Suprapubic skin (tissue), 4 donors: ENCODE measurements around the gene CCL28. TPM values are rescaled to one million over a fixed set of nuclear protein-coding genes. Genes with fewer than 3 reads are reported as not detected.
"Not testable (repeated sequence)": the region's sequence is repeated elsewhere in the genome, so short reads cannot be mapped to it uniquely, and the experiment has no call there.

Experiments used
- DNase-seq, 2 donors: peaks; one replicate each; pipeline ENCODE4 v3.0.0-alpha.2; 2019; ENCODE audit warnings: low spot score in 2 of 2
- H3K27ac ChIP-seq: fragments of 200-600 bp; sonication (generic); one replicate; pipeline ENCODE4 v1.5.1; 2019
- H3K27me3 ChIP-seq: fragments of 200-600 bp; sonication (generic); one replicate; pipeline ENCODE4 v1.5.1; 2019
- H3K36me3 ChIP-seq: fragments of 200-600 bp; sonication (generic); one replicate; pipeline ENCODE4 v1.5.1; 2019
- H3K4me1 ChIP-seq: fragments of 200-600 bp; sonication (generic); one replicate; pipeline ENCODE4 v1.5.1; 2019
- H3K4me3 ChIP-seq: fragments of 200-600 bp; sonication (generic); one replicate; pipeline ENCODE4 v1.5.1; 2019; ENCODE audit warnings: mild to moderate bottlenecking
- H3K9me3 ChIP-seq: fragments of 200-600 bp; sonication (generic); one replicate; pipeline ENCODE4 v1.5.1; 2019
- EP300 ChIP-seq: sonication (generic); formaldehyde crosslinking; IDR thresholded peaks from one replicate; pipeline ENCODE4 v1.6.1; 2017; ENCODE audit warnings: antibody characterized with exemption
- POLR2A ChIP-seq, 2 donors: fragments of 450-650 bp; IDR thresholded peaks; one replicate each; pipeline ENCODE4 v1.6.1; 2017; ENCODE audit warnings: antibody characterized with exemption in 2 of 2, mild to moderate bottlenecking in 2 of 2, moderate library complexity in 2 of 2
- POLR2AphosphoS5 ChIP-seq, 3 donors: sonication (generic); formaldehyde crosslinking; IDR thresholded peaks; one replicate each; pipeline ENCODE4 v1.6.1; 2017; ENCODE audit warnings: antibody characterized with exemption in 3 of 3
- WGBS: methylation state at CpG from one replicate; pipeline ENCODE4 v1.1.5; 2018; 5-methylcytosine and 5-hydroxymethylcytosine counted together
- total RNA-seq, 4 donors: library from RNA; depleted of rRNA; stranded (reverse); fragments of >200 nt; gene quantifications; one replicate each; pipeline ENCODE4 v1.1.0, GENCODE V29; 2016
- TF ChIP-seq, protein P1 (sequence below), 2 donors: fragments of 200-600 bp in 1 of 2; fragments of 450-650 bp in 1 of 2; sonication (generic) in 1 of 2; IDR thresholded peaks; one replicate each; pipeline ENCODE4 v1.5.1; 2016 to 2019; ENCODE audit warnings: antibody characterized with exemption in 2 of 2, mild to moderate bottlenecking in 1 of 2, moderate library complexity in 1 of 2

CCL28 gene
- total RNA-seq, 4 donors from 2014 or later = 10.7 to 24.8 (median 17.8) TPM

DNA sequence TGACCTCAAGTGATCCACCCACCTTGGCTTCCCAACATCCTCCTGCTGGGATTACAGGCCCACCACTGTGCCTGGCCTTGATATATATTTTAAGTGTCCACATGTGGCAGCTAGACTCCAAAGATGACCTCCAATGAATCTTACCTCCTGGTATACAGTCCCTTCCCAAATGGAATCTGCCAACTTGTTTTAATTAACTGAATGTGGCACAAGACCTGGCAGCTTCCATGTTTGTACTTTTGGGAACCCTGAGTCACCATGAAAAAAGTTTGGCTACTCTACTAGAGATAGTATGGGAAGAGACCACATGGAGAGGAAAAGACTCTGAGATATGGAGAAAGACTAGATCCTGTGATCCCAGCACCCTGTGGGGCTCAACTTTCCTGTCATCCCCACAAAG, 42.5 kb downstream of the CCL28 start:
- no peaks in the 10 kb centered on the region for H3K36me3 ChIP-seq
- no peak for DNase-seq
- TF ChIP-seq EP300 (no peak), POLR2AphosphoS5 (IDR thresholded peaks at IDR 0.05) (no peak)
- TF ChIP-seq, protein P1, sequence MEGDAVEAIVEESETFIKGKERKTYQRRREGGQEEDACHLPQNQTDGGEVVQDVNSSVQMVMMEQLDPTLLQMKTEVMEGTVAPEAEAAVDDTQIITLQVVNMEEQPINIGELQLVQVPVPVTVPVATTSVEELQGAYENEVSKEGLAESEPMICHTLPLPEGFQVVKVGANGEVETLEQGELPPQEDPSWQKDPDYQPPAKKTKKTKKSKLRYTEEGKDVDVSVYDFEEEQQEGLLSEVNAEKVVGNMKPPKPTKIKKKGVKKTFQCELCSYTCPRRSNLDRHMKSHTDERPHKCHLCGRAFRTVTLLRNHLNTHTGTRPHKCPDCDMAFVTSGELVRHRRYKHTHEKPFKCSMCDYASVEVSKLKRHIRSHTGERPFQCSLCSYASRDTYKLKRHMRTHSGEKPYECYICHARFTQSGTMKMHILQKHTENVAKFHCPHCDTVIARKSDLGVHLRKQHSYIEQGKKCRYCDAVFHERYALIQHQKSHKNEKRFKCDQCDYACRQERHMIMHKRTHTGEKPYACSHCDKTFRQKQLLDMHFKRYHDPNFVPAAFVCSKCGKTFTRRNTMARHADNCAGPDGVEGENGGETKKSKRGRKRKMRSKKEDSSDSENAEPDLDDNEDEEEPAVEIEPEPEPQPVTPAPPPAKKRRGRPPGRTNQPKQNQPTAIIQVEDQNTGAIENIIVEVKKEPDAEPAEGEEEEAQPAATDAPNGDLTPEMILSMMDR (IDR thresholded peaks at IDR 0.05) = no peak
- no peak overlapping the region for H3K4me3 ChIP-seq
- H3K27ac ChIP-seq = no peak overlapping the region
- H3K9me3 ChIP-seq = no peaks in the 10 kb centered on the region
- no peaks in the 10 kb centered on the region for H3K4me1 ChIP-seq
- H3K27me3 ChIP-seq = no peaks in the 10 kb centered on the region

DNA sequence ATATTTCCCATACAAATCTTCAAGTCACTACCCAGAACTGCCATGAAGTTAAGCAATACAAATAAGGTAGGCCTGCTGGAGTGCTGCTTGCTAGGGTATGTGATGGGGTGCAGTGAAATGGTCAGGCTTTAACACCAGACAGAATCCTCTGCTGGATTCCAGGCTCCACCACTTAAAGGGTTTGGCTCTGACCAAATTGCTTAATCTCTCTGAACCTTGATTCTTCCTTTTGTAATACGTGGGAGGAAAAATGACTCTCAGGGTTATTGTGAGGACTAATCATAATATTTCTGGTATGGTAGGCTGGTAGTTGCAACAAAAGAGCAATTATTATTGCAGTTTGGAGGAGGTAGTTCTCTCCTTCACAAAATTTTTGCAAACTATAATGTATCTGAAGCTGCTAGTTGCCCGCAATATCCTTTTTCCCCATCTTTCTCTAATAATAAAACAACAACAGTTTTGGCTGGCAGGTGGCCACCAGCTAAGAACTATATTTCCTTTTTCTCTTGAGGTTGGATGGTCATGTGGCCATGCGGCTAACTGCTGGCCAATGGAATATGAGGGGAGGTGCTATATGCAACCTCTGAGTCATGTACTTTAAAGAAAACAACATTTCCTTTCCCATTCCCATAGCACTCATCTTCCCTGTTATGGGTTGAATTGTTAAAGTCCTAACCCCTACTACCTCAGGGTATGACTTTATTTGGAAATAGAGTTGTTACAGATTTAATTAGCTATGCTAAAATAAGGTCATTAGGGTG, 44.1 kb downstream of the CCL28 start:
- Histone ChIP-seq H3K27ac (peak overlapping the region; percentile 71), H3K27me3 (no peaks in the 10 kb centered on the region), H3K9me3 (no peaks in the 10 kb centered on the region), H3K36me3 (no peaks in the 10 kb centered on the region), H3K4me3 (no peak overlapping the region), H3K4me1 (peaks cover 5% of the 10 kb centered on the region)
- no peak for TF ChIP-seq POLR2A (IDR thresholded peaks at IDR 0.05)
- no peak for TF ChIP-seq EP300
- TF ChIP-seq, protein P1 (IDR thresholded peaks at IDR 0.05) = no peak
- TF ChIP-seq POLR2AphosphoS5 (IDR thresholded peaks at IDR 0.05) = no peak
- WGBS = 74% methylated on average over 3 of the region's 3 CpGs
- DNase-seq = no peak

DNA sequence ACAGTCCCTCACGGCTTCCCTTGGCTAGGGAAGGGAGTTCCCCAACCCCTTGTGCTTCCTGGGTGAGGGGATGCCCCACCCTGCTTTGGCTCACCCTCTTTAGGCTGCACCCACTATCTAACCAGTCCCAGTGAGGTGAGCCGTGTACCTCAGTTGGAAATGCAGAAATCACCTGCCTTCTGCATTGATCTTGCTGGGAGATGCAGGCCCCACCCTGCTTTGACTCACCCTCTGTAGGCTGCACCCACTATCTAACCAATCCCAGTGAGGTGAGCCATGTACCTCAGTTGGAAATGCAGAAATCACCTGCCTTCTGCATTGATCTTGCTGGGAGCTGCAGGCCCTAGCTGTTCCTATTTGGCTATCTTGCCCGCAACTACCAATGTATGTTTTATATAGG, 44.7 kb downstream of the CCL28 start:
- WGBS = 68% methylated on average over 3 of the region's 3 CpGs
- H3K4me3 ChIP-seq = no peak overlapping the region
- no peaks in the 10 kb centered on the region for H3K9me3 ChIP-seq
- H3K27ac ChIP-seq = peak overlapping the region; percentile 71
- no peaks in the 10 kb centered on the region for H3K36me3 ChIP-seq
- peaks cover 5% of the 10 kb centered on the region for H3K4me1 ChIP-seq
- TF ChIP-seq POLR2A (IDR thresholded peaks at IDR 0.05) (no peak), EP300 (no peak), POLR2AphosphoS5 (IDR thresholded peaks at IDR 0.05) (no peak)
- TF ChIP-seq, protein P1 (IDR thresholded peaks at IDR 0.05) = no peak
- DNase-seq = no peak
- no peaks in the 10 kb centered on the region for H3K27me3 ChIP-seq

DNA sequence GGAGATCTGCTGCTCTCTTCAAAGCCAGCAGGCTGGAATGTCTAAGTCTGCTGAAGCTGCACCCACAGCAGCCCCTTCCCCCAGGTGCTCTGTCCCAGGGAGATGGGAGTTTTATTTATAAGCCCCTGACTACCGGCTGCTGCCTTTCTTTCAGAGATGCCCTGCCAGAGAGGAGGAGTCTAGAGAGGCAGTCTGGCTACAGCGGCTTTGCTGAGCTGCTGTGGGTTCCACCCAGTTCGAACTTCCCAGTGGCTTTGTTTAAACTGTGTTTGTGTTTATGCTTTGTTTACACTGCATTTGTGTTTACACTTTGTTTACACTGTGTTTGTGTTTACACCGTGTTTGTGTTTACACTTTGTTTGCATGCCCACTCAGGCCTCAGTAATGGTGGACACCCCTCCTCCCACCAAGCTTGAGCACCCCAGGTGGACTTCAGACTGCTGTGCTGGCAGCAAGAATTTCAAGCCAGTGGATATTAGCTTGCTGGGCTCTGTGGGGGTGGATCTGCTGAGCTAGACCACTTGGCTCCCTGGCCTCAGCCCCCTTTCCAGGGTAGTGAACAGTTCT, 45.4 kb downstream of the CCL28 start:
- H3K9me3 ChIP-seq, DNase-seq, H3K36me3 ChIP-seq, H3K4me3 ChIP-seq, H3K4me1 ChIP-seq, H3K27me3 ChIP-seq: not testable (repeated sequence)
- peak overlapping the region; percentile 59 for H3K27ac ChIP-seq
- WGBS = 72% methylated on average over 3 of the region's 4 CpGs

DNA sequence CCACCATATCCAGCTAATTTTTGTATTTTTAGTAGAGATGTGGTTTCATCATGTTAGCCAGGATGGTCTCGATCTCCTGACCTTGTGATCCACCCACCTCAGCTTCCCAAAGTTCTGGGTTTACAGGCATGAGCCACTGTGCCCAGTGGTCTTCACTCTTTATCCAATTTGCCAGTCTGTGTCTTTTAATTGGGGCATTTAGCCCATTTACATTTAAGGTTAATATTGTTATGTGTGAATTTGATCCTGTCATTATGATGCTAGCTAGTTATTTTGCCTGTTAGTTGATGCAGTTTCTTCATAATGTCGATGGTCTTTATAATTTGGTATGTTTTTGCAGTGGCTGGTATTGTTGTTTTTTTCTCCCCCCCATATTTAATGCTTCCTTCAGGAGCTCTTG, 47.0 kb downstream of the CCL28 start:
- not testable (repeated sequence) for DNase-seq, H3K9me3 ChIP-seq, H3K4me3 ChIP-seq, H3K4me1 ChIP-seq, H3K27me3 ChIP-seq, H3K27ac ChIP-seq, H3K36me3 ChIP-seq
- WGBS = 88% methylated on average over 2 of the region's 2 CpGs

DNA sequence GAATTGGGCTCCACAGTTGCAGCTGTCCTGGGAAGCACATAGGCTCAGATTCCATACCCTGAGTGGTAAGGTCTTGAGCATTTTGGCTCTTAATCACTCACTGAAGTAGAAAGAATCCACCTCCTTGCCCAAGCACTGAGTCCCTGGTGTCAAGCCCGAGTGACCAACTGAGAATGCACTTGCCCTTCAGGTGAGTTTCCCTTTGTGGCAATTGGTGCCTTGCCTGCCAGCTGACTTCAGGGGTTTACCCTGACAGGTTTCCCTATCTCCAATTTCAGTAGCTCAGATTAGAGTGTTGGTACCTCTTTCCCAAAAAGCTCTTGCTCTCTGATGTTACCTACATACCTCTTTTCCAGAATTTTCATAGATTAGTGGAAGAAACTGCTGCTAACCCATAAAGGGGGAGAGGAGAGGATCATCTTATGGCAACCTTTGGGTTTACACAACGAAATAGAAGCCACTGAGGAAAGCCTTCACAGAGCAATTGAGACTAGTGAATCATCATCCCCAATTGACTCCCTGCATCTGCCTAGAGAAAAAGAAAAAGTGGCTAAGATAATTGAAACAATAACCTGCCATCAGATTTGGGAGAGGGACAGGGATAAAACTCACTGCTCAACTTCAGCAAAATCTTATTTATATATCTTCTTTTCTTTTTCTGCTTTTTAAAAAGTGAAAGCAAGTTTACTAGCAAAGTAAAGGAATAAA, 48.6 kb downstream of the CCL28 start:
- Histone ChIP-seq H3K27ac (peak overlapping the region; percentile 84), H3K4me3 (no peak overlapping the region), H3K9me3 (peaks cover 9% of the 10 kb centered on the region), H3K27me3 (no peaks in the 10 kb centered on the region), H3K4me1 (peaks cover 5% of the 10 kb centered on the region), H3K36me3 (no peaks in the 10 kb centered on the region)
- DNase-seq = no peak
- TF ChIP-seq EP300 = no peak
- TF ChIP-seq POLR2AphosphoS5 (IDR thresholded peaks at IDR 0.05) = no peak
- 32% methylated on average over 2 of the region's 2 CpGs for WGBS
